GM18873 (cell line): ENCODE measurements around the gene RERG.
"Not testable (repeated sequence)": the region's sequence is repeated elsewhere in the genome, so short reads cannot be mapped to it uniquely, and the experiment has no call there.

Experiments
- ATAC-seq: cut with Tn5 transposase; IDR thresholded peaks from one replicate; pipeline ENCODE4 v1.9.1; 2021; ENCODE audit warnings: mild to moderate bottlenecking, moderate library complexity, moderate number of reproducible peaks; ENCODE audit not compliant: unreplicated experiment, low FRiP score

RERG gene

DNA sequence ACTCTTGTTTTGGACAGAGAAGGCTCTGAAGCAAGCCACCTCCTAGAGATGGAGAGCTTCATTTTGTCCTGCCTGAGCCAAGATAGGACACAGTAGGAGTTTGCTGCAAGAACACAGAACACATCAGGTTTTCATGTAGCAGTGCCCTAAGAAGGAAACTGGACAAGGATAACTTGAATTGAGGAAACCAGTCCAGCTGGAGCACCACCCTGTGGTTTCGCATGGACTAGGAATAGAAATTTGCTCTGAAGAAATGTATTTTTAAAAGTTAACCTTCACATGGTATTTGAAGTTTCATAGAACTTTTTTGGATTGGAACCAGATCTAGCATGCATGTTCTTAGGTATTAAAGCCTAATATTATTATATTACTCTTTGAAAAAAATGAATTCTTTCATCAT is 68.8 kb downstream of the RERG start:
- ATAC-seq, result no peak

DNA sequence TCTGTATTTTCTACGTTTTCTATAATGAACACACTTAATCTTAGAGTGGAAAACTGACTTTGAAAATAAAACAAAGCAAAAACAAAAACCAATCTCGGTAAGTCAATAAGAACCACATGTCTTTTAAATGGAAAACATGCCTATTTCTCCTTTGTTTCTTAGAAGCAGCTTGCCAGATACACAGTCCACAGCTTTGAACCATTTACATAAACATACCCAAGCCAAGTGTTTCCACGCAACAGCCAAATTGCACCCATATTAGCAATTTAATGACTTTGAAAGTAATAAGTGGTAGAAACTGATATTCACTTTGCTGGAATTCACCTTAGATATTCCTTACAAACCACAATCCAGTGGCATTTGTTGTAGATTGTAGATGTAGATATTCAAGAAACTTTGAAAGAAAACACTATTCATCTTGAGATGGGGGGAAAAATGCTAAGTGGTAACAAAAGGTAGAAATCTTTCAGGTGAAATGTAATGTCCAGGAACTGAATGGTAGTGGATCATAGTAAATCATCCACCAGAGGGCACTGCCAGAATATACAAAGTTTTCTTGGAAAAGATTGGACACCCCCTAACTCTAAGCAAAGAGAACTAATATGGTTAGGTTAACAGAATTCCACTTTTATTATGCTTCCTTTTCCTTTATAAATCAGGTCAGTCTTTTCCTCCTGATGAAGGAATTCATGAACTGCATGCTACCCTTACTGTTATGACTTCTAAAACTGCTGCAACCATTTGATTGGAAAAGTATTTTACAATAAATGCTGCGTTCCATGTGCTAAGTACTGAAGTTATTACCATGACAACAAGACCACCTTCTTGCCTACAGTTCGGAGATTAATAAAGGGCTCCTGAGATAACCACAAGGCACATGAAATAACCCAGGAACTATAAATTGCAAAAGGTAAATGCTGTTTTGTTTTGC is 69.8 kb downstream of the RERG start:
- no peak for ATAC-seq

DNA sequence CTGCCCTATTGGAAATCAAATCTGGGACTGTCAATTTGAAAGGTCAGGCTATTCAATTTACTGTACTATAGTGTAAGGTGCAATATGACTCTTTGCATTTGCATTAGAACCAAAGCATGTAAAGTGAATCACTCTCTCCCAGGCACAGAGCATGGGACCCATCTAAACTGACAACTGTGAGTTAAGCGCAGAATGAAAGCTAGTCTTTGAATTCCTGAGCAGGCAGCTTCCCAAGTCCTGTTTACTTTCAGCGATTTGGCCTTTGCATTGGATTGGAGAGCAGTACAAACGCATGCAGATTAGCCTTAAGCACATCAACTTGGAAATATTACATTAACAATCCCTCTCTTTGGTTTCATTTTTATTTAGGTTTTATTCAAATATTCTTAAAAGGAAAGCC is 74.6 kb downstream of the RERG start:
- ATAC-seq, result no peak

DNA sequence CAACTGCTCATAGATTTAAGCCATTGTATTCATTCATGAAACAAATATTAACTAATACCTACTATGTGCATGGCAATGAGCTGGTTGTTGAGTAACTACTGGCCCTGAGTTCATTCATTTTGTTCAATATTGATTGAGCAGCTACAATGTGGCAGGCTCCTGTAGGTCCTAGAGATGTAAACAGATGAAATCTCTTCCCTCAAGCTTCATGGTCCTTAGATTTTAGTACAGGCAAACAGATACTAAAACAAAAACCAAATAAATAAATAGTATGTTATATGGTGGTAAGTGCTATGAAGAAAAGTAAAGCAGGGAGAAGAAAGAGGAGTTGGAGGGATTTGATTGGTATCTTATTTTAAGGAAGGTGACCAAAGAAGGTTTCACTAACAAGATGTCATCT is 77.8 kb downstream of the RERG start:
- ATAC-seq, result no peak

DNA sequence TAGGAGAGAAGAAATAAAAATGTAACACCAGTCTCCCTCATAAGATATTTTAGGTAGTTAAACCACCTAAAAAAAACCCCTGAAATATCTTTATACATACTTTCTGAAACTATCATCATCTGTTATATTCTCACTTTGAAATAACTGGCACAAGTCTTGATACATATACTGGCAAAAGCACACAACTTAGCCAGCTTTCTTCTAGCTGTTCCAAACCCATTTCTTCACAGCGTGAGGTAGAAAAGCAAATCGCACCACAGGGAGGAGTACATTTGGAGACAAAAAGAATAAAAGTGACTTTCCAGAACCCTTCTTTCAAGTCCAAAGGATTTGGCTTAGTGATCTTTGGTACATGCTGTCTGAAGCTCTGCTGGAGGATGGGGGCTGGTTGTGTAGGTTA is 78.5 kb downstream of the RERG start:
- no peak for ATAC-seq

DNA sequence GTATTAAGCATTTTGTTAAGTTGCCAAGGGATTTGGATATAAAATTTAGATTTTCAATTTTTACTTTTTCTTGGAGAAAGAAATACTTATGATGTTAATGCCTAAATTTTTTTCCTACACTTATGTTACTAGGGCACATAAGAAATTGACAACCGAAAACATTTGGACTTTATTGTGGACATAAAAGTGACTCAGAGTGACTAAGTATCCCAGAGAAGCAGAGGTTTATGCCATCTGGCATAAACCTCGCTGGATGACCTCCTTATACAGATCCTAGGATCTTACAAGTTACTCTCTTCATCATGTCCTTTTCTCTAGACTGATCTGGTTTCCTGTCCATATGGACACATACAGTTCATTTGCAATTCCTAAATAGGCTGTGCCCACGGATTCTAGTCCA is 89.8 kb downstream of the RERG start:
- no peak for ATAC-seq

DNA sequence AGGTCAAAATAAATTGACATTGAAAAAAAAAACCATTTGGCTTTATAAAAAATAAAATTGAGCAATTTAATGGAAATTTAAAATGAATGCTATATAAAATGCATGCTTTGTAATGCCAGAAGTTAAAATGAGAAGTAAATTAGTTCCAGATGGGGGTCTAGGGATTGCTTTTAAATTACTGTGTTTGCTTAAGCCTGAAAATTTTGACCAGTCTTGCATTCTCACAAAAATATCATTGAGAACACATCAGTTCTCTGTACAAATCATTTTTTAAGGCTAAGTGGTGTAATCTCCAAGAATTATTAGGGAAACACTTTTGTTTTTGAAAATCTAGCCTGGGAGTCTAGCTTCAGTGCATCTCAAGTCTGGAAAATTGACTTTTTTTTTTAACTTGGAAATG is 90.7 kb downstream of the RERG start:
- no peak for ATAC-seq

DNA sequence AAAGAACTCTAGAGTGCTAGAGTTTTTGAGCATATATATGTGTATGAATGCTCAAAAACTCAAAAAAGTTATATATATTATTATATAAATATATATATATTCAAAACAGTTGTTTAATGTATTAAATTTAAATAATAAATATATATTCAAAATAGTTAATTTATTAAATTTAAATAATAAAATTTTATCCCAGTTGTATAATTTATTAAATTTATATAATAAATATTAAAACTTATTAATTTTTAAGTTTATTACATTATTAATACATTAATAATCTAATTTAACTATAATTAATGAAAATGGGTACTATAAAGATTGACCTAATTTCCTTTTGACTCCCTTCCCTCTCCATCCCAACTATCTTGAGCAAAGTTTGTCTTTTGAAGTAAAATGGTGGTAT is 97.8 kb downstream of the RERG start:
- ATAC-seq, result no peak

DNA sequence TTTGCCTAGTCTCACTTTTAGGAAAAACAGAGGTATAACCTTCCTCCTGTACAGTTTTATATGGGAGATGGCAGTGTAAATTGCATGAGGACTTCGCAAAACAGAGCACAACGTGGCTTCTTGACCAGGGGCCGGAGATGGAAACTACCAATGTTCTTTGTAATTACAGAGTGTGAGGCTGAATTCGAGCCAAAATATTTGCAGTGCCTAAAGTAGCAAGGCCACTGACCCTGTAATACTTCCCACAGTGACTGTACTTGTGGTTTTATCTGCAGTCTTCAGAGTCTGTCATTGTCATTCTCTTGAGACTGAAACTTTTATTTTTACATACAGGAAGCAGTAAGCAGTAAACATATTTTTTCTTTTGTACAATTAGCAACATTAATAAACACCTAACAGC is 98.9 kb downstream of the RERG start:
- ATAC-seq, result no peak

DNA sequence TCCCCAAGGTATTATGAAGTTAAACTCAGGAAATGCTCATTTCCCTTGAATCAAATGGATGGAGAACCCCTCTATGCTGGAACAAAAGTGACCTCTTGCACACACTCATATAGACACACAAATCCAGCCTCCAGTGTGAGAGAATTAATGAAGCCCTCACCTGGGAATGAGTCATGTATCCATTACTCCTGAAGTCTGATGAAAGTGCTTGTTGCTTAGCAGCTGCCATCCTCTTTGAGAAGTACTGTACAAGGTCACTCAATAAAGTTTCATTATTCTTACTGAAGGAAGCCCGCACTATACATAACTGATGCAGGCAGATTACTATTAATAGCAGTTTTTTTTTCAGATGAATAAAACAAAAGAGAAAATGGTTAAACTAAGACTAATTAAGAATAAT is 102.3 kb downstream of the RERG start:
- ATAC-seq, result no peak

DNA sequence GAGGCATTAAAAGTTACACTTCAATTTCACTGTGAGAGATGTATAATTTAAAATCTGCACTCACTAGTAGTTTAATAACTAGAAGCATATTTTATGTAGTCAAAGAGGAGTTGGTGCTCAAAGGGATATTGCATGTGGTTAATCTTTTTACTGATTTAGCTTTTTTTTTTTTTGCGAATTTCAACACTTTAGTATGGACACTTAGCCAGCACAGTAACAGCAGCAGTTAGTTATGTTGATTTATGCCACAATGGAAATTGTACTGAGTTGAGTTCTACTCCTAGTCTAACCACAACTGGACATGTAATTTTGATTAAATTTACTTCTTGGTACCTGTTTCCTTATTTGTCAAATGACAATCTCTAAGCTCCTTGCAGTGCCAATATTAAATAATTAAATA is 104.2 kb downstream of the RERG start:
- no peak for ATAC-seq

DNA sequence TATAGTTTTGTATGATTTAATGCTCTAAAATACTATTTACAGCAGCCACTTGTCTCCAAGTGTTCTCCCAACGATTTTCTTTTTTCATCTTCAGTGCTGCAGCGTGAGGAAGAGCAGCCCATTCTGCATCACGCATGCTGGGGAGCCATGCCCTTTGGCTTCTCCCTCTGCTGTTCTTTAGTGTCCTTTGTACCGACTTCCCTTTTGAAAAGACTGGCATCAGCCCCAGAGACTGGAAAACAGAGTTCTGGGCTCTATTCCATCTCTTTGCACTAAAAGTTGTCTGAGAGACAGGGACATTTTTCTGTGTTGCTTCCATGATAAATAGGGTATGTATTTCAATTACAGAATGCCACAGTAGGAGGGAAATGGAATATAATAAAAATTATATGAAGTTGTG is 105.1 kb downstream of the RERG start:
- no peak for ATAC-seq

DNA sequence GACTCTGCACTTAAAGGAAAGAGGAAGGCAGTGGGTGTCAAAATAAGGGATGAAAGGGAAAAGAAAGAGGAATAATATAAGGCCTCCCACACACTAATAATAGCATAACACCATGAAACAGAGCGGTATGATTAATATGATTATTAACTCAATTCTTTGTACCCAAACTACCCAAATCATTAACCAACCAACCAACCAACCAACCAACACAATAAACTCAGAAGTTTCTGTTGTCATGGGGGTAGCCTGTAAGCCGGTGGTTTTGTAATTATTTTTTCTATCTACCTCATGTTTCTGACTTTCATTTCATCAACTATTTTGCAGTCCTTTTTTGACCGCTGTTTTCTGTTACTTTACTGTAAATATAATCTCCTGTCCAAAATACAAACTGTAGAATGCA is 105.8 kb downstream of the RERG start:
- no peak for ATAC-seq

DNA sequence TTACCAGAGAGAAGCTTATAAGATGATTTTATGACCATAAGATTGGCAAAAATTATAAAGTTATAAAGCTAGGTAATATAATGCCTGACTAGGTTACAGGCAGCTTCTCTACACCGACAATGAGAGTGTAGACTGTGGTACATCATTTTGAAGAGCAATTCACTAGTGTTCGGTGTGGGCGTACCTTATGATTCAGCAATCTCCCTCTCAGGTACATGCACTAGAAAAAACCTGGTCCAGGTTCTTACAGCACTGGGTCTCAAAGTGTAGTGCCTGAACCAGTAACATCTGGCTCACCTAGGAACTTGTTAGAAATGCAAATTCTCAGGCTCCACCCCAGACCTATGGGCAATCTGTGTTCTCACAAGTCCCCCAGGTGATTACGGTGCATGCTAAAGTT is 106.7 kb downstream of the RERG start:
- ATAC-seq, result no peak

DNA sequence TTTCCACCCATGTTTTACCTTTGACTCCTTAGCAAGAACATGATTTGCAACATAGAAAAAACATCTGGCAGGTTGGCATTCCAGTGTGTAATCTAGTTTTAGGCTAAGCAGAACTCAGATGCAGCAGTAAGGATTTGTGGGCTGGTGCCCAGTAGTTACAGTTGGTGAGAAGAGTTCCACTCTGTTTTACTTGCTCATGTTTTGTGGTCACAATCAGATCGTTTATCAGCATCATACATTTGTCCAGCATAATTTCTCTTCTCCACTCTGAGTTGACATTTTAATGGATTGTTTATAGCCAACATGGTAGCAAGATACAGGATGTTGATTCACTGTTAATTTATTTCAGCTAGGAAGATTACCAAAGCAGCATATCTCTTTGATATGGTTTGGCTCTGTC is 128.4 kb downstream of the RERG start:
- no peak for ATAC-seq

DNA sequence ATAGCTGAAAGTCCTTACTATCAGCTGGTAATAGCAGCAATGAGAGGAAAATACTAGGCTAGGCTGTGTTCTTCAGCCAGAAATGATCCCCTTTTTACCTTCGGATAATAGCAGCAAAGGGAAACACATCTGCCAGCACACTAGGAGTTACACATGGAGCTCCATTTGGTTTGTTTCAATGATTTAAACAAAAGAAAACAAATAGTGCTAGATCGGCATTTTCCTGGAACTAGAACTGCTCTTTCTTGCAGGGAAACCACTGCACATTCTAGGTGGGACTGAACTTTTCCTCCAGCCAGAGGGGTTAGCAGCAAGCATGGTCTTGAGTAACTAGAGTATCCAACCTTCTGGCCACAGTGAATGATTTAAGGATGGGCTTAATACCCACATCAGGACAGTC is 130.8 kb downstream of the RERG start:
- ATAC-seq, result no peak

DNA sequence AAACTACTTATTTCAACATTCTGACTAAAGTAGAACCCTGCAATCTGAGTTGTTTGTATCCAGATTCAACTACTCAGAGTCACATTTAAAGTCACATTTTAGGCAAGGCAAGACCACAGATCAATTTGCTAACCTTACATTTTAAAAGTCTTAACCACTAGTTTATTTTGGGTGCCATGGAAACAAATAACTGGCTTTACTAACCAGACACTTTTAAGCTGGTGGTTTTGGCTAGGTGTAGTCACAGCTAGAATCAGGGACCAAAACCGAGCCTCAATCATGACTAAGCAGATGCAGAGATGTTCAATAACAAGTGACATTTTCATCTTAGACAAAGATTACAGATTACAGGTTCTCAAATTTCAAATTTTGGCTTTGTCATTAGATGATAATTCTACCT is 133.1 kb downstream of the RERG start:
- no peak for ATAC-seq

DNA sequence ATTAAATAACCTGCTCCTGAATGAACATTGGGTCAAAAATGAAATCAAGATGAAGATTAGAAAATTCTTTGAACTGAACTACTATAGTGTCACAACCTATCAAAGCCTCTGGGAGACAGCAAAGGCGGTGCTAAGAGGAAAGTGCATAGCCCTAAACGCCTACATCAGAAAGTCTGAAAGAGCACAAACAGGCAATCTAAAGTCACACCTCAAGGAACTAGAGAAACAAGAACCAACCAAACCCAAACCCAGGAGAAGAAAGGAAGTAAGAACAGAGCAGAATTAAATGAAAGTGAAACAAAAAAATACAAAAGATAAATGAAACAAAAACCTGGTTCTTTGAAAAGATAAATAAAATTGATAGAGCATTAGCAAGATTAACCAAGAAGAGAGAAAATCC is 143.5 kb downstream of the RERG start:
- not testable (repeated sequence) for ATAC-seq

DNA sequence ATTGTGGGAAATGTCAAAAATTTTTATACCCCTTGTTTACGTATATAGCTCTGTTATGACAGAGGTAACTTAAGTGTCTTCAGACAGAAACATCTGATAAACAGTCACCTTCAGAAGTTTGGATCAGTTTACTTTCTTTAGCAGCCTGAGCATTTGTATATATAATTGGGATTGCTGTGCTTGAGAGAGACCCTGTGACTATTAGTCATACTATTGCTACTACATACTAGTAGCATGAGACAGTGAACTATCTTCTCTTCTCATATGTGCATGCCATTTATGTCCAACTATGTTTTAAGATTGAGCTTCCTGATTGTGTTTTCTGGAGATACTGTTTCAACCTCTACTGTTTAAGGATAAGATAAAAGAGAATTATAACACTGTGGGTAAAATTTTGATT is 146.9 kb downstream of the RERG start:
- ATAC-seq, result no peak

DNA sequence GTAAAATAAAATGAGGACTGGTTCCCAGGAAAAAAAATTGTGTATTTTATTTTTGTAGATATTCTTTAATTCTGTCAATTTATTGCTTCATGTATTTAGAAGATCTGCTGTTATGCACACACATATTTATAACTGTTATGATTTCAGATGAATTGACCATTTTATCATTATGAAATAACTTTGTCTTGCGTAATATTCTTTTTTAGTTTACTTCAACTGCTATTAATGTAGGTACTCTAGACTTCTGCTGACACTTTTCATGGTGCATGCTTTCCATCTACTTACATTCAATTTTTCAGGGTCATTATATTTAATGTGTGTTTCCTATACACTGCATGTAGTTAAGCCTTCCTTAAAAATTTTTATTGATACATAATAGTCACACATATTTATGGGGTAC is 162.1 kb downstream of the RERG start:
- ATAC-seq, result no peak
